Endometrial microvascular endothelial cells (primary cell): ENCODE data around the gene PSMC6. TPM values are rescaled to one million over a fixed set of nuclear protein-coding genes. Genes with fewer than 3 reads are reported as not detected.

ENCODE experiments used
- in situ Hi-C: cut with HindIII; loops from 2 replicates; pipeline ENCODE4 v1.10.0; 2017; ENCODE audit warnings: low sequenced_read_pairs, low pct_unique_long_range_greater_than_20kb; ENCODE audit errors: inconsistent ontology term
- total RNA-seq: library from RNA; depleted of rRNA; stranded (reverse); fragments of >200 nt; gene quantifications from one replicate; pipeline ENCODE4 v1.2.3, GENCODE V29; 2015; ENCODE audit errors: inconsistent ontology term

The PSMC6 gene
- total RNA-seq, result 147 TPM

GRCh38 chr14:52706724-52707706 is at the start of gene PSMC6:
Gene PSMC6 (plus strand): TSS chr14:52707200. CDS start chr14:52707220, 20 bp downstream.
- in situ Hi-C loops, result no loop called here

- in situ Hi-C loops, result no loop called here
These were observed 46.7 kb upstream of the PSMC6 start for GRCh38 chr14:52660325-52660724.

GRCh38 chr14:52660832-52661231 is 46.2 kb upstream of the PSMC6 start:
- in situ Hi-C loops, result no loop called here

- in situ Hi-C loops, result no loop called here
These were observed 45.7 kb upstream of the PSMC6 start for GRCh38 chr14:52661314-52661713.

GRCh38 chr14:52663850-52664249 is 43.1 kb upstream of the PSMC6 start:
- in situ Hi-C loops, result no loop called here

- in situ Hi-C loops, result no loop called here
These were observed 28.4 kb upstream of the PSMC6 start for GRCh38 chr14:52678591-52678990.

GRCh38 chr14:52683985-52684520 is 22.9 kb upstream of the PSMC6 start:
- in situ Hi-C loops, result no loop called here

- in situ Hi-C loops, result no loop called here
These were observed 20.8 kb upstream of the PSMC6 start for GRCh38 chr14:52686176-52686575.

- in situ Hi-C loops, result no loop called here
These were observed 15.8 kb upstream of the PSMC6 start for GRCh38 chr14:52690983-52691760.

GRCh38 chr14:52692248-52692962 is 14.6 kb upstream of the PSMC6 start:
- in situ Hi-C loops, result no loop called here

- in situ Hi-C loops, result no loop called here
These were observed 14.0 kb upstream of the PSMC6 start for GRCh38 chr14:52693036-52693435.

GRCh38 chr14:52693532-52693931 is 13.5 kb upstream of the PSMC6 start:
- in situ Hi-C loops, result no loop called here

- in situ Hi-C loops, result no loop called here
These were observed 12.1 kb upstream of the PSMC6 start for GRCh38 chr14:52694761-52695480.

- in situ Hi-C loops, result no loop called here
These were observed 11.4 kb upstream of the PSMC6 start, which contains the start of gene ERO1A for GRCh38 chr14:52695481-52696091. Gene ERO1A (minus strand): TSS chr14:52695558. CDS start chr14:52695481, 77 bp downstream.

GRCh38 chr14:52700701-52701172 is 6.3 kb upstream of the PSMC6 start:
- in situ Hi-C loops, result no loop called here

GRCh38 chr14:52701223-52701622 is 5.8 kb upstream of the PSMC6 start:
- in situ Hi-C loops, result no loop called here

- in situ Hi-C loops, result no loop called here
These were observed 3.8 kb upstream of the PSMC6 start for GRCh38 chr14:52703225-52703624.

GRCh38 chr14:52703664-52704063 is 3.3 kb upstream of the PSMC6 start:
- in situ Hi-C loops, result no loop called here
